Esophagus squamous epithelium (tissue), 5 donors: ENCODE measurements around the gene SPDEF. TPM values are rescaled to one million over a fixed set of nuclear protein-coding genes. Genes with fewer than 3 reads are reported as not detected.

Experiments used
- DNase-seq: peaks from one replicate; lab custom pipeline; 2025; lab: John Stamatoyannopoulos, UW
- H3K27ac ChIP-seq, 4 donors: fragments of 200-600 bp; sonication (generic); one replicate each; pipeline ENCODE4 v1.5.1; 2016 to 2019; ENCODE audit warnings: mild to moderate bottlenecking in 1 of 4
- H3K27me3 ChIP-seq, 4 donors: fragments of 200-600 bp; sonication (generic); 1 replicate in 3 of 4; 2 replicates in 1 of 4; pipeline versions ENCODE4 v1.5.1 to v1.6.0; 2017 to 2021; ENCODE audit warnings: antibody characterized with exemption in 1 of 4
- H3K36me3 ChIP-seq, 3 donors: fragments of 200-600 bp; sonication (generic); one replicate each; pipeline ENCODE4 v1.5.1; 2016 to 2019
- H3K4me1 ChIP-seq, 3 donors: fragments of 200-600 bp; sonication (generic); one replicate each; pipeline ENCODE4 v1.5.1; 2017 to 2019
- H3K4me3 ChIP-seq, 4 donors: fragments of 200-600 bp; sonication (generic); 1 replicate in 3 of 4; 2 replicates in 1 of 4; pipeline ENCODE4 v1.5.1; 2016 to 2019; ENCODE audit warnings: mild to moderate bottlenecking in 2 of 4, moderate library complexity in 1 of 4
- H3K9me3 ChIP-seq, 3 donors: fragments of 200-600 bp; sonication (generic); one replicate each; pipeline ENCODE4 v1.5.1; 2016 to 2019
- POLR2A ChIP-seq, 4 donors: fragments of 450-650 bp; IDR thresholded peaks; one replicate each; pipeline ENCODE4 v1.6.1; 2017; ENCODE audit warnings: antibody characterized with exemption in 4 of 4, mild to moderate bottlenecking in 4 of 4, moderate library complexity in 3 of 4
- WGBS, 2 donors: methylation state at CpG; one replicate each; pipeline ENCODE4 v1.1.5; 2018; 5-methylcytosine and 5-hydroxymethylcytosine counted together
- intact Hi-C: fragments of 100-400 bp; cut with DNase I; formaldehyde crosslinking; loops from one replicate; pipeline ENCODE4 v1.15.0; 2022
- total RNA-seq, 4 donors: library from RNA; depleted of rRNA; stranded (reverse); fragments of >200 nt; gene quantifications; one replicate each; pipeline ENCODE4 v1.1.0, GENCODE V29; 2016
- TF ChIP-seq, protein P1 (sequence below), 6 experiments: fragments of 450-650 bp in 4 of 6; fragments of 200-600 bp in 2 of 6; sonication (generic) in 2 of 6; IDR thresholded peaks; one replicate each; pipeline ENCODE4 v1.5.1; 2016 to 2019; ENCODE audit warnings: antibody characterized with exemption in 6 of 6, mild to moderate bottlenecking in 4 of 6, moderate library complexity in 4 of 6
- donor health status: DM: yes; HTN: yes; CAD: no.

The SPDEF gene
- total RNA-seq, 4 donors from 2014 or later: 0.79 TPM; not detected in 3

DNA sequence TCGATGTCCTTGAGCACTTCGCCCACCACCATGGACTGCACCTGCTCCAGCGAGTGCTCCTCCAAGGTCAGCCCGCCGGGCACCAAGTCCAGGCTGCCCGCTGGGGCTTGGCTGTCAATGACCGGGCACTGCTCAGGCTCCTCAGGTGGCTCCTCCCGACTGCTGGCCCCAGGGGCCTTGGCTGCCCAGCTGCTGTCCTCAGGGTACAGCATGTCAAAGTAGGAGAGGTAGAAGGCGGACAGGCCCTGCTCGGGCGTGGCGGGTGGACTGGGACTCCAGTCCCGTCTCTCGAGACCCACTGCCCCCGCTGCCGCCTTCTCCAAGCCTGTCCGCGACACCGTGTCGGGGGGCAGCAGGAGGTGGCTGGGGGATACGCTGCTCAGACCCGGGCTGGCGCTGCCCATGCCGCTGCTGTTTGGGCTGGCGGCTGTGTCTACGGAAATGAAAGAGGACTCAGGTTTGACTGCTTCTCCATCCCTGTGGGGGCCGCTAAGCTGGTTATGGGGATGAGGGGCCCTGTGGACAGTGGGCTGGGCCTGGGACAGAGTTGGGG is 12.0 kb downstream of the SPDEF start:
- Histone ChIP-seq H3K9me3 (no peaks in the 10 kb centered on the region), H3K27ac (no peak overlapping the region), H3K4me3 (no peak overlapping the region), H3K4me1 (peaks cover 0 to 17% (median 6%) of the 10 kb centered on the region in 3 donors), H3K27me3 (no peaks in the 10 kb centered on the region), H3K36me3 (no peaks in the 10 kb centered on the region)
- TF ChIP-seq, protein P1, sequence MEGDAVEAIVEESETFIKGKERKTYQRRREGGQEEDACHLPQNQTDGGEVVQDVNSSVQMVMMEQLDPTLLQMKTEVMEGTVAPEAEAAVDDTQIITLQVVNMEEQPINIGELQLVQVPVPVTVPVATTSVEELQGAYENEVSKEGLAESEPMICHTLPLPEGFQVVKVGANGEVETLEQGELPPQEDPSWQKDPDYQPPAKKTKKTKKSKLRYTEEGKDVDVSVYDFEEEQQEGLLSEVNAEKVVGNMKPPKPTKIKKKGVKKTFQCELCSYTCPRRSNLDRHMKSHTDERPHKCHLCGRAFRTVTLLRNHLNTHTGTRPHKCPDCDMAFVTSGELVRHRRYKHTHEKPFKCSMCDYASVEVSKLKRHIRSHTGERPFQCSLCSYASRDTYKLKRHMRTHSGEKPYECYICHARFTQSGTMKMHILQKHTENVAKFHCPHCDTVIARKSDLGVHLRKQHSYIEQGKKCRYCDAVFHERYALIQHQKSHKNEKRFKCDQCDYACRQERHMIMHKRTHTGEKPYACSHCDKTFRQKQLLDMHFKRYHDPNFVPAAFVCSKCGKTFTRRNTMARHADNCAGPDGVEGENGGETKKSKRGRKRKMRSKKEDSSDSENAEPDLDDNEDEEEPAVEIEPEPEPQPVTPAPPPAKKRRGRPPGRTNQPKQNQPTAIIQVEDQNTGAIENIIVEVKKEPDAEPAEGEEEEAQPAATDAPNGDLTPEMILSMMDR (IDR thresholded peaks at IDR 0.05): no peak
- TF ChIP-seq POLR2A (IDR thresholded peaks at IDR 0.05): no peak
- intact Hi-C loops: no loop called here
- no peak for DNase-seq
- WGBS, 2 donors: 93% methylated on average over 7 to 8 of the region's 27 CpGs

DNA sequence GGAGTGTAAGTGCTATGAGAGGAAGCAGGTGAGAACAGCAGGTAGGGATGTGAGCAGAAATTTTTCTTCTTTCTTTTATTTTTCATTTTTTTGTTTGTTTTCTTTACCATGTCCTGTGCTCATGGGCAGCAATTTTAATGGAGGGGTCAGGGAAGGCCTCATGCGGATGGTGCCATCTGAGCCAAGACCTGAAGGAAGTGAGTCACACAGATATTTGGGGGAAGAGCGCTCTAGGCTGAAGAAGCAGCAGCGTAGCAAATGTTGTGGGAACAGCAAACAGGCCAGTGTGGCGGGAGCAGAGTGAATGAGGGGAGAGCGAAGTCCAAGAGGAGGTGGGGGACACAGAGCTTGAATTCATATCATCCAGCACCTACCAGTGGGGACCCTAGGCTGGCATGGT is 12.7 kb downstream of the SPDEF start:
- DNase-seq: no peak
- intact Hi-C loops: no loop called here
- 62 to 84% methylated on average over 3 to 5 of the region's 5 CpGs for WGBS, 2 donors
- Histone ChIP-seq H3K9me3 (no peaks in the 10 kb centered on the region), H3K36me3 (no peaks in the 10 kb centered on the region), H3K27me3 (no peaks in the 10 kb centered on the region), H3K27ac (no peak overlapping the region), H3K4me1 (peaks cover 0 to 17% (median 6%) of the 10 kb centered on the region in 3 donors), H3K4me3 (no peak overlapping the region)
- TF ChIP-seq, protein P1 (IDR thresholded peaks at IDR 0.05): no peak
- TF ChIP-seq POLR2A (IDR thresholded peaks at IDR 0.05): no peak

DNA sequence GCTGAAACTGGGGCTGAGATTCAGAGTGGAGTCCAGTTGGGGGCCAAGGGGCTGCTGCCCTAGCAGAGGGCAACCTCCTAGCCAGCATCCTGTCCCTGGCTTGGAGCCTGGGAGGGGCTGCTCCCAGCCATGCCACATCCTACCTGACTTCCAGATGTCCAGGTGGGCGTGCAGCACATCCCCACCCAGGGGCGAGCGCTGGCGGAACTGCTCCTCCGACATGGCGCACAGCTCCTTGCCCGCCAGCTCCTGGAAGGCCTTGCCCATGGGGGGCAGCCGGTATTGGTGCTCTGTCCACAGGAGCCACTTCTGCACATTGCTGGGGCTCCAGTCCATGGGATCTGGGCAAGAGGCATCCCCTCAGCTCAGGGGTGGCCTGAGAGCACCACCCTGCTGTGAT is 15.3 kb downstream of the SPDEF start:
- no peaks in the 10 kb centered on the region for H3K9me3 ChIP-seq
- intact Hi-C loops: no loop called here
- H3K27ac ChIP-seq: no peak overlapping the region
- H3K4me3 ChIP-seq: no peak overlapping the region
- DNase-seq: no peak
- 80% methylated on average over 1 of the region's 8 CpGs; no CpG with 5 or more reads in 1 of the 2 donors for WGBS, 2 donors
- H3K4me1 ChIP-seq: peaks cover 0 to 10% (median 0%) of the 10 kb centered on the region in 3 donors
- no peak for TF ChIP-seq POLR2A (IDR thresholded peaks at IDR 0.05)
- TF ChIP-seq, protein P1 (IDR thresholded peaks at IDR 0.05): no peak
- H3K27me3 ChIP-seq: no peaks in the 10 kb centered on the region
- H3K36me3 ChIP-seq: no peaks in the 10 kb centered on the region

DNA sequence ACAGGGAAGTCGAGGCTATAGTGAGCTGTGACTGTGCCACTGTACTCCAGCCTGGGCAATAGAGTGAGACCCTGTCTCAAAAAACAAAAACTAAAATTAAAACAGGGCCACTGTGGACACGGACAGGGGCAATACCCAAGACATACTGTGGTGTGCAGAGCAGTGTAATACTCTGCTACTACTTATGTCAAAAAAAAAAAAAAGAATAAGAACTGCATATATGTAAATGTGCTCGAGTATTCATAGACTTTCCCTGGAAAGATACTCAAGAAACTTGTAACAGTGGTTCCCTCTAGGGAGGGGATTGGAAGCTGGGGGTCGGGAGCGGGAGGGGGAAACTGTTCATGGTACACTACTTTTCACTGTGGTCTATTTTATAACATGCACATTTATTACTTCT is 15.9 kb downstream of the SPDEF start:
- 63 to 75% methylated on average over 5 of the region's 5 CpGs for WGBS, 2 donors
- Histone ChIP-seq H3K4me3 (no peak overlapping the region), H3K27me3 (no peaks in the 10 kb centered on the region), H3K36me3 (no peaks in the 10 kb centered on the region), H3K27ac (no peak overlapping the region), H3K4me1 (peaks cover 0 to 11% (median 0%) of the 10 kb centered on the region in 3 donors), H3K9me3 (no peaks in the 10 kb centered on the region)
- no peak for DNase-seq
- intact Hi-C loops: no loop called here
- TF ChIP-seq, protein P1 (IDR thresholded peaks at IDR 0.05): no peak
- no peak for TF ChIP-seq POLR2A (IDR thresholded peaks at IDR 0.05)

DNA sequence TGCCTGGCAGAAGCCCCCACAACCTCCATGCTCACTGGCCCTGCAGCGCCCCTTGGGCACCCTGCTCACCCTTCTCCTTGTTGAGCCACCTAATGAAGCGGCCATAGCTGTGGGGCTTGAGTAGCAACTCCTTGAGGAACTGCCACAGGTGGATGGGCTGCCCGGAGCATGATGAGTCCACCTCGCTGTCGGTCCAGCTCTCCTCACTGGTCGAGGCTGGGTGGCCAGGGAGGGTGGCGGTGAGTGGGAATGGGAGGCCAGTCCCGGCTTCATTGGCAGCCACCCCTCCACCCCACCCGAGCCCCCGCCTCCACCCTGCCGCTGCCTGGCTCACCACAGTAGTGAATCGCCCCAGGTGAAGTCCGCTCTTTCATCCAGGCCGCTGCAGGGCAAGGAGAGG is 16.9 kb downstream of the SPDEF start:
- DNase-seq: no peak

More for the DNA sequence above, 16.9 kb downstream of the SPDEF start:
- Histone ChIP-seq H3K27ac (no peak overlapping the region), H3K36me3 (no peaks in the 10 kb centered on the region), H3K27me3 (no peaks in the 10 kb centered on the region), H3K4me3 (no peak overlapping the region), H3K4me1 (peaks cover 0 to 11% (median 0%) of the 10 kb centered on the region in 3 donors), H3K9me3 (no peaks in the 10 kb centered on the region)
- intact Hi-C loops: no loop called here
- TF ChIP-seq, protein P1 (IDR thresholded peaks at IDR 0.05): no peak
- no peak for TF ChIP-seq POLR2A (IDR thresholded peaks at IDR 0.05)
- no CpG with 5 or more reads among the region's 14 CpGs for WGBS, 2 donors
